Bronchial epithelial cell (primary cell): ENCODE measurements around the gene TUBB2B. TPM values are rescaled to one million over a fixed set of nuclear protein-coding genes. Genes with fewer than 3 reads are reported as not detected.

Experiments
- DNase-seq: peaks from one replicate; pipeline ENCODE4 v3.0.0-alpha.2; 2010; ENCODE audit warnings: low read depth
- FAIRE-seq: peaks from 2 replicates; lab custom pipeline; 2011; peaks lifted over from hg19 to GRCh38; lab: Jason Lieb, UNC
- H3K27me3 ChIP-seq: 2 replicates; pipeline ENCODE4 v1.5.1; 2011; ENCODE audit warnings: low read length; ENCODE audit not compliant: control insufficient read depth, insufficient read depth
- H3K36me3 ChIP-seq: 2 replicates; pipeline ENCODE4 v1.5.1; 2011; ENCODE audit warnings: low read length; ENCODE audit not compliant: control insufficient read depth, insufficient read depth
- H3K4me3 ChIP-seq: 2 replicates; pipeline ENCODE4 v1.5.1; 2011; ENCODE audit warnings: mild to moderate bottlenecking, low read depth, low read length, control low read depth
- CTCF ChIP-seq: IDR thresholded peaks from 2 replicates; pipeline ENCODE4 v1.5.1; 2011; ENCODE audit warnings: mild to moderate bottlenecking, moderate library complexity, low read length, control low read depth, inconsistent platforms; ENCODE audit not compliant: insufficient read depth, severe bottlenecking
- total RNA-seq: library from RNA; depleted of rRNA; stranded (reverse); fragments of >200 nt; gene quantifications from 2 replicates; pipeline ENCODE4 v1.2.1, GENCODE V29; 2014

Gene TUBB2B
- total RNA-seq, 1 donor from 2014 or later: under 0.01 TPM

- Histone ChIP-seq H3K4me3 (no peak overlapping the region), H3K27me3 (peaks cover 60% of the 10 kb centered on the region), H3K36me3 (no peaks in the 10 kb centered on the region)
- DNase-seq (no peak), FAIRE-seq (no peak)
- TF ChIP-seq CTCF: no peak
Observed at GRCh38 chr6:3230256-3230882, 2.9 kb upstream of the TUBB2B start.

GRCh38 chr6:3229566-3230178, 2.2 kb upstream of the TUBB2B start:
- no peak for TF ChIP-seq CTCF
- FAIRE-seq (no peak), DNase-seq (no peak)
- H3K36me3 ChIP-seq: no peaks in the 10 kb centered on the region
- H3K27me3 ChIP-seq: peaks cover 60% of the 10 kb centered on the region
- H3K4me3 ChIP-seq: no peak overlapping the region

- FAIRE-seq (no peak), DNase-seq (no peak)
- Histone ChIP-seq H3K4me3 (no peak overlapping the region), H3K36me3 (no peaks in the 10 kb centered on the region), H3K27me3 (peaks cover 59% of the 10 kb centered on the region)
- no peak for TF ChIP-seq CTCF
Observed at GRCh38 chr6:3228771-3229565, 1.5 kb upstream of the TUBB2B start.

GRCh38 chr6:3228046-3228671, 706 bp upstream of the TUBB2B start:
- Histone ChIP-seq H3K4me3 (no peak overlapping the region), H3K27me3 (peaks cover 56% of the 10 kb centered on the region), H3K36me3 (no peaks in the 10 kb centered on the region)
- DNase-seq (no peak), FAIRE-seq (no peak)
- no peak for TF ChIP-seq CTCF

- H3K27me3 ChIP-seq: peaks cover 48% of the 10 kb centered on the region
- no peaks in the 10 kb centered on the region for H3K36me3 ChIP-seq
- TF ChIP-seq CTCF: no peak
- H3K4me3 ChIP-seq: peak overlapping the region; percentile 5
- DNase-seq (no peak), FAIRE-seq (no peak)
Observed at GRCh38 chr6:3226481-3227362, 731 bp downstream of the TUBB2B start.
